Omental fat pad (tissue), 4 donors: Measurements from ENCODE around the gene SEMA4B. TPM values are rescaled to one million over a fixed set of nuclear protein-coding genes. Genes with fewer than 3 reads are reported as not detected.

ENCODE experiments used
- ATAC-seq: fragments of 150-250 bp; one replicate; pipeline ENCODE4 v1.9.1; 2016; ENCODE audit warnings: mild to moderate bottlenecking, moderate library complexity; ENCODE audit not compliant: low FRiP score
- DNase-seq: peaks from one replicate; pipeline ENCODE4 v3.0.0-alpha.2; 2019; ENCODE audit warnings: low spot score
- total RNA-seq, 4 donors: library from RNA; depleted of rRNA; stranded (reverse); fragments of >200 nt; gene quantifications; one replicate each; pipeline ENCODE4 v1.1.0, GENCODE V29; 2016
- TF ChIP-seq, protein P1 (sequence below), 3 donors: fragments of 450-650 bp; IDR thresholded peaks; one replicate each; pipeline ENCODE4 v1.5.1; 2016 to 2017; ENCODE audit warnings: antibody characterized with exemption in 3 of 3, mild to moderate bottlenecking in 3 of 3, moderate library complexity in 2 of 3

SEMA4B gene
- total RNA-seq, 4 donors from 2014 or later = 9.3 to 24.4 (median 17.6) TPM

GRCh38 chr15:90189781-90190467, 11.2 kb upstream of the SEMA4B start:
- ATAC-seq (no peak), DNase-seq (no peak)
- TF ChIP-seq, protein P1, sequence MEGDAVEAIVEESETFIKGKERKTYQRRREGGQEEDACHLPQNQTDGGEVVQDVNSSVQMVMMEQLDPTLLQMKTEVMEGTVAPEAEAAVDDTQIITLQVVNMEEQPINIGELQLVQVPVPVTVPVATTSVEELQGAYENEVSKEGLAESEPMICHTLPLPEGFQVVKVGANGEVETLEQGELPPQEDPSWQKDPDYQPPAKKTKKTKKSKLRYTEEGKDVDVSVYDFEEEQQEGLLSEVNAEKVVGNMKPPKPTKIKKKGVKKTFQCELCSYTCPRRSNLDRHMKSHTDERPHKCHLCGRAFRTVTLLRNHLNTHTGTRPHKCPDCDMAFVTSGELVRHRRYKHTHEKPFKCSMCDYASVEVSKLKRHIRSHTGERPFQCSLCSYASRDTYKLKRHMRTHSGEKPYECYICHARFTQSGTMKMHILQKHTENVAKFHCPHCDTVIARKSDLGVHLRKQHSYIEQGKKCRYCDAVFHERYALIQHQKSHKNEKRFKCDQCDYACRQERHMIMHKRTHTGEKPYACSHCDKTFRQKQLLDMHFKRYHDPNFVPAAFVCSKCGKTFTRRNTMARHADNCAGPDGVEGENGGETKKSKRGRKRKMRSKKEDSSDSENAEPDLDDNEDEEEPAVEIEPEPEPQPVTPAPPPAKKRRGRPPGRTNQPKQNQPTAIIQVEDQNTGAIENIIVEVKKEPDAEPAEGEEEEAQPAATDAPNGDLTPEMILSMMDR (IDR thresholded peaks at IDR 0.05) = no peak

DNA sequence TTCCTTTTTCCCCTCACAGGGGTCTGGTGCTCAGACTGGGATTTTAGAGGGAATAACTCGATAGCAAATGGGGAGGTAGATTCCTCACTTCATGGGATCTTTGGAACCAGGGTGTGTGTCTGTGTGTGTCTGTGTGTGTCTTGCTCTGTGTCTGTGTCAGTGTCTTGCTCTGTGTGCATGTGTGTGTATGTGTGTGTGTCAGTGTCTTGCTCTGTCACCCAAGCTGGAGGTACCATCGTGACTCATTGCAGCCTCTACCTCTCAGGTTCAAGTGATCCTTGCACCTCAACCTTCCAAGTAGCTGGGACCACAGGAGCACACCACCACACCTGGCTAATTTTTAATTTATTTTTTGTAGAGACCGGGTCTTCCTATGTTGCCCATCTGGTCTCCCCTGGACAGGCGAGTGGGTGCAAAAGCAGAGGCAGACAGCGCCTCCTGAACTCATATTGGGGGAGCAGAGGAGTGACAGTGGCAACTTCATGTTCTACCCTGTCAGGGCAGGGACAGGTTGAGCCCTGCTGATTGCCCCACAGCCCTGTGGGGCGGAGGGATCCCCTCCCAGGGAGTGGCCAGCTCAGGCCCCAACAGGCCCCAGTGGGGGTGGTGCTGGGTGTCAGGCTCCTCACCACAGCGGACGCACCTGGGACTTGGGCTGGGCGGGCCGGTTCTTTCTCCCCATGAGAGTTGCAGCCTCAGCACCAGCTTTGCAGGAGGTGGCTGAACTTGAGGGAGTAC, 10.4 kb upstream of the SEMA4B start:
- TF ChIP-seq, protein P1 (IDR thresholded peaks at IDR 0.05) = no peak
- no peak for DNase-seq

GRCh38 chr15:90191344-90191687, 9.8 kb upstream of the SEMA4B start:
- TF ChIP-seq, protein P1 (IDR thresholded peaks at IDR 0.05) = no peak
- no peak for DNase-seq
- no peak for ATAC-seq

More for the DNA sequence above, 10.4 kb upstream of the SEMA4B start:
- ATAC-seq = no peak

DNA sequence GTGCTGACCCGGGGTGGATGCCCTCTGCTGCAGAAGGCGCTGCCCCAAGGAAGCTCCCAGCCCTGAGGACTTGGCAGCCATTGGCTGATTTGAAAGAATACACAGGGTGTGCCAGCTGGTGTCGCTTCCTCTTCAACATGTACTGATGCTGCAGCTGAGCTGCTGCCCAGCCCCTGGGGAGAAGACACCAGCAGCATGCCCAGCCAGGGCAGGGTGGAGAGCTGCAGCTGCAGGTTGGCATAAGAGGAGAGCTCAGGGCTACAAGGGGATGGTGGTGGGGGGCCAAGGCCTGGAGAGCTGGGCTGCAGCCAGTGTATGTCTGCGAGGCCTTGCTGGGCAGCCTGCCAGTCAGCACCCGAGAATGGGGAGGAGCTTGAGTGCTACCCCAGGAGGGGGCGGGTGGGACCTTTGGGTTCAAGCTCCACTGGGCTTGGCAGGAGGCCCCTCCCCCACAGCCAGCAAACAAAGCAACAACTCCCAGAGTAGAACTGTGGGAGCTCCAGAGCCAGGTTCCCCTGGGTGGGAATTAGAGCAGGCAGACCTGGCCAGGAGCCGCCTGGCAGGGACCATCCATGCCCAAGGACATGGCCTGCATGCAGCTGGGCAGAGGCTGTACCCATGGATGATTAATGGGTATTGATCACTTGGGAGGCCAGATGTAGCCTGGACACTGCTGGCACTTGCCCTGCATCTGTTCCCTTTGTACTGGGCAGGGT, 9.2 kb upstream of the SEMA4B start:
- TF ChIP-seq, protein P1 (IDR thresholded peaks at IDR 0.05) = no peak
- ATAC-seq = peak; percentile 38
- no peak for DNase-seq

- TF ChIP-seq, protein P1 (IDR thresholded peaks at IDR 0.05) = no peak
- ATAC-seq (peak; percentile 19), DNase-seq (no peak)
These were observed 8.0 kb upstream of the SEMA4B start for GRCh38 chr15:90192961-90193786.

DNA sequence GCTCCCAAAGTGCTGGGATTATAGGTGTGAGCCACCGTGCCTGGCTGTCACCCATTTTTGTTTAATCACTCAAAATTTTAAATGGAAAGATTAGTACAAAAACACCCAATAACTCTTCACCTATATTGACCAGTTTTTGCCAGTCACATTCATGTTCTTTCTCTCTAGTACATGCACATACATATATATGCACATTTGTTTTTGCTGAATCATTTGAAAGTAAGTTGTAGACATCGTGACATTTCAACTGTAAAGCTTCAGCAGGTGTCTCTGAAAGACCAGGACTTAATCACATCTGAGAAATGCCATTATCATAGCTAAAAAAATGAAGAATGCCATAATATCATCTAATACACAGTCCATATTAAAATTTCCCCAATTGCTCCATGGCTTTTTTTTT, 6.5 kb upstream of the SEMA4B start:
- DNase-seq (no peak), ATAC-seq (no peak)
- TF ChIP-seq, protein P1 (IDR thresholded peaks at IDR 0.05) = no peak
